ENCODE data around the gene NFYB.

DNA sequence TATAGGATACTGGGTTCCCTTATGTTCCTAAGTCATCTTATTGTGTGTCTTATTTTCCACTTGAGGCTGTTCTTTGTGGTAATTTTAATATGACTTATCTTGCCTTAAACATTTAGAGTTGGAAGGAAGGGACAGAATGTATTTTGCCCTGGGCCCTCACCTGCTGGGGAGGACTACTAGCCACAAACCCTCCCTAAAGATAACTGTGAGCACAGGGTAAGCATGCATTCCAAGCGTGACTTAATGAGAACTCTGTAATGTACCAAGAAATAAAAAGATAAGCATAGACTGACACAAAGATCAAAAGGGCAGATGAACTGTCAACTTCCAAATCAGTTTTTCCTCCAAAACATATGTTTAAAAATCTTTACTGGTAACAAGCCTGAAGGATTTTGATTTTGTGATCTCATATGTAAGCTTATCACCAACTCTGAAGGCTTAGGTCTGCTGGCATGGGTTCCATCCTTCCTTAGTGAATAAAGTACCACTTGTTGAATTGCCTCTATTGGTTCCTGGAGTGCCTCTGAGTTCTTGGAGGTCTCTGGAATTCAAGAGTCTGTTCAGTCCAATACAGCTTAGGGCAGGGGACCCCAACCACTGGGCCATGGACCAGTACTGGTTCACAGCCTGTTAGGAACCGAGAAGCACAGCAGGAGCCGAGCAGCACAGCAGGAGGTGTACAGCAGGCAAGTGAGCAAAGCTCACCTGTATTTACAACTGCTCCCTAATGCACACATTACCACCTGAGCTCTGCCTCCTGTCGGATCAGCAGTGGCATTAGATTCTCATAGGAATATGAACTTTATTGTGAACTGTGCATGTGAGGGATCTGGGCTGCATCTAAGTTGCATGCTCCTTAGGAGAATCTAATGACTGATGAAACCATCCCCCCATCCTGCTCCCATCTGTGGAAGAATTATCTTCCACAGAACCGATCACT is 29.8 kb upstream of the NFYB start:
- TF ChIP-seq, protein P1, sequence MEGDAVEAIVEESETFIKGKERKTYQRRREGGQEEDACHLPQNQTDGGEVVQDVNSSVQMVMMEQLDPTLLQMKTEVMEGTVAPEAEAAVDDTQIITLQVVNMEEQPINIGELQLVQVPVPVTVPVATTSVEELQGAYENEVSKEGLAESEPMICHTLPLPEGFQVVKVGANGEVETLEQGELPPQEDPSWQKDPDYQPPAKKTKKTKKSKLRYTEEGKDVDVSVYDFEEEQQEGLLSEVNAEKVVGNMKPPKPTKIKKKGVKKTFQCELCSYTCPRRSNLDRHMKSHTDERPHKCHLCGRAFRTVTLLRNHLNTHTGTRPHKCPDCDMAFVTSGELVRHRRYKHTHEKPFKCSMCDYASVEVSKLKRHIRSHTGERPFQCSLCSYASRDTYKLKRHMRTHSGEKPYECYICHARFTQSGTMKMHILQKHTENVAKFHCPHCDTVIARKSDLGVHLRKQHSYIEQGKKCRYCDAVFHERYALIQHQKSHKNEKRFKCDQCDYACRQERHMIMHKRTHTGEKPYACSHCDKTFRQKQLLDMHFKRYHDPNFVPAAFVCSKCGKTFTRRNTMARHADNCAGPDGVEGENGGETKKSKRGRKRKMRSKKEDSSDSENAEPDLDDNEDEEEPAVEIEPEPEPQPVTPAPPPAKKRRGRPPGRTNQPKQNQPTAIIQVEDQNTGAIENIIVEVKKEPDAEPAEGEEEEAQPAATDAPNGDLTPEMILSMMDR (IDR thresholded peaks at IDR 0.05; ENCODE audit: poor library complexity), result no peak
- TF ChIP-seq EZH2 (IDR thresholded peaks at IDR 0.05; ENCODE audit: borderline replicate concordance), result no peak
